Thoracic aorta (tissue), 2 donors: Measurements from ENCODE around the gene SMS. TPM values are rescaled to one million over a fixed set of nuclear protein-coding genes. Genes with fewer than 3 reads are reported as not detected.

ENCODE experiments used
- ATAC-seq: fragments of 150-250 bp; one replicate; pipeline ENCODE4 v1.8.0; 2017; ENCODE audit warnings: low read depth; ENCODE audit not compliant: insufficient number of reproducible peaks, low FRiP score
- DNase-seq: peaks from one replicate; pipeline ENCODE4 v3.0.0-alpha.2; 2020; ENCODE audit warnings: low spot score
- H3K27ac ChIP-seq, 2 donors: fragments of 200-600 bp; sonication (generic); 1 replicate in 1 of 2; 2 replicates in 1 of 2; pipeline ENCODE4 v1.5.1; 2016; ENCODE audit warnings: mild to moderate bottlenecking in 2 of 2, moderate library complexity in 2 of 2
- H3K27me3 ChIP-seq: fragments of 200-600 bp; sonication (generic); replicated peaks from 2 replicates; pipeline ENCODE4 v1.6.0; 2016; ENCODE audit warnings: mild to moderate bottlenecking; ENCODE audit not compliant: insufficient read depth
- H3K36me3 ChIP-seq: fragments of 200-600 bp; sonication (generic); one replicate; pipeline ENCODE4 v1.5.1; 2016
- H3K4me1 ChIP-seq, 2 donors: fragments of 200-600 bp; sonication (generic); 1 replicate in 1 of 2; 2 replicates in 1 of 2; pipeline versions ENCODE4 v1.5.1 to v1.6.0; 2016; ENCODE audit warnings: low read depth in 2 of 2, mild to moderate bottlenecking in 1 of 2; ENCODE audit not compliant: control insufficient read depth in 1 of 2
- H3K4me3 ChIP-seq: fragments of 200-600 bp; sonication (generic); 2 replicates; pipeline ENCODE4 v1.5.1; 2016; ENCODE audit warnings: mild to moderate bottlenecking
- H3K9me3 ChIP-seq: fragments of 200-600 bp; sonication (generic); 2 replicates; pipeline ENCODE4 v1.5.1; 2016
- CTCF ChIP-seq: fragments of 200-600 bp; sonication (generic); IDR thresholded peaks from one replicate; pipeline ENCODE4 v1.5.1; 2019; ENCODE audit warnings: antibody characterized with exemption
- total RNA-seq, 2 donors: library from RNA; depleted of rRNA; stranded (reverse); fragments of >200 nt; gene quantifications; one replicate each; pipeline versions ENCODE4 v1.1.0 to v1.2.3, GENCODE V29; 2016

The SMS gene
- total RNA-seq, 2 donors from 2014 or later, result 37.8 to 61.6 TPM

DNA sequence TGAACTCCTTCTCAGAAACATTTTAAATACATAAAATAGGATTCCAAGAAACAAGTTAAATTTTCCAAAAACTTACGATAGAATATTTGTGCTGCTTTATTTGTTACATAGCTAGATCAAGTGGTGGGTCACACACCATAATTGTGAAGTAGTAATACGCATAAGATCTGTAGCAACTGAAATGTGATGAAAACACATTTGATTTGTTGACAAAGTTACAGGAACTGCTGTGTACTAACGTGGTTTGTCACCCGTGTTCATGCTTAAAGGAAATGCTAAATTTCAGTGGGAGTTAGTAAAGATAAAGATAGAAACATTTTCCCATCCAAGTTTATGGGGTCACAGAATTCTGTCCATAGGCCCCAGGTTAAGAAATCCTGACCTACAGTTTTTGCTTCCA lies 57.5 kb downstream of the SMS start:
- TF ChIP-seq CTCF, result no peak
- H3K27ac ChIP-seq, result no peak overlapping the region

GRCh38 chrX:22004866-22005265 lies 64.4 kb downstream of the SMS start:
- no peak for TF ChIP-seq CTCF
- no peaks in the 10 kb centered on the region for H3K4me1 ChIP-seq
- no peaks in the 10 kb centered on the region for H3K36me3 ChIP-seq
- no peak for DNase-seq
- H3K27ac ChIP-seq, result no peak overlapping the region
- H3K9me3 ChIP-seq, result no peaks in the 10 kb centered on the region
- no peaks in the 10 kb centered on the region for H3K27me3 ChIP-seq
- H3K4me3 ChIP-seq, result no peak overlapping the region
- ATAC-seq, result no peak

More for the DNA sequence above, 57.5 kb downstream of the SMS start:
- ATAC-seq, result no peak
- Histone ChIP-seq H3K36me3 (no peaks in the 10 kb centered on the region), H3K9me3 (no peaks in the 10 kb centered on the region), H3K4me1 (no peaks in the 10 kb centered on the region), H3K4me3 (no peak overlapping the region), H3K27me3 (no peaks in the 10 kb centered on the region)
- DNase-seq, result no peak

DNA sequence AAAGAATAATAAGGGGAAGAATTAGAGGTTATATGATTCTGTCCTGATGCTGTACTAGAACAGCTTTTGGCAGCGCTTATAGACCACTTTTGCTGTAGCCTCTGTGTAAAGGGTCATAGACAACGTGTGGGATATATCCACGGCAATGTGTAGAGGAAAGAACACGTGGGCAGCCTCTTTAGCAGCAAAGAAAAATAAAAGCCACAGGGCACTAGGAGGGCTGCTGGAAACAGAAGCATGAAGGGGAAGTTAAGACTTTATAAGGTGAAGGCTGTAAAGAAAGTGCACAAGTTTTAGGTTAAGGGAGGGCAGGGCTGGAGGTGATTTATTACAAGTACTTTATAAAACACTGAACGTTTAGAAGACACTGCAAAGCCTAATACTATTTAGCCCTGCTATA lies 71.5 kb downstream of the SMS start:
- H3K27ac ChIP-seq, result no peak overlapping the region
- H3K4me3 ChIP-seq, result no peak overlapping the region
- H3K36me3 ChIP-seq, result no peaks in the 10 kb centered on the region
- TF ChIP-seq CTCF, result no peak
- H3K9me3 ChIP-seq, result no peaks in the 10 kb centered on the region
- DNase-seq, result no peak
- H3K4me1 ChIP-seq, result no peaks in the 10 kb centered on the region
- no peak for ATAC-seq
- H3K27me3 ChIP-seq, result no peaks in the 10 kb centered on the region

- no peak overlapping the region for H3K4me3 ChIP-seq
- no peaks in the 10 kb centered on the region for H3K36me3 ChIP-seq
- H3K9me3 ChIP-seq, result no peaks in the 10 kb centered on the region
- DNase-seq (no peak), ATAC-seq (no peak)
- TF ChIP-seq CTCF, result no peak
- H3K27me3 ChIP-seq, result no peaks in the 10 kb centered on the region
- no peak overlapping the region for H3K27ac ChIP-seq
- H3K4me1 ChIP-seq, result no peaks in the 10 kb centered on the region
Observed at GRCh38 chrX:22012931-22013330, 72.4 kb downstream of the SMS start.

GRCh38 chrX:22015139-22015750 lies 74.7 kb downstream of the SMS start:
- no peaks in the 10 kb centered on the region for H3K27me3 ChIP-seq
- H3K4me1 ChIP-seq, result no peaks in the 10 kb centered on the region
- H3K4me3 ChIP-seq, result no peak overlapping the region
- H3K27ac ChIP-seq, result no peak overlapping the region
- DNase-seq (no peak), ATAC-seq (no peak)
- no peaks in the 10 kb centered on the region for H3K36me3 ChIP-seq
- no peak for TF ChIP-seq CTCF
- H3K9me3 ChIP-seq, result no peaks in the 10 kb centered on the region
